Esophagus (tissue), 2 donors: Measurements from ENCODE around the gene RAD51B. TPM values are rescaled to one million over a fixed set of nuclear protein-coding genes. Genes with fewer than 3 reads are reported as not detected.
A peak's percentile ranks its signal among the peaks of the same experiment; 100 is the strongest.

Experiments
- H3K27ac ChIP-seq, 2 donors: one replicate each; pipeline ENCODE4 v1.5.1; 2013; ENCODE audit warnings: low read depth in 2 of 2, mild to moderate bottlenecking in 2 of 2, inconsistent platforms in 1 of 2, low read length in 1 of 2, moderate library complexity in 1 of 2
- H3K27me3 ChIP-seq, 2 donors: one replicate each; pipeline ENCODE4 v1.6.1; 2013; ENCODE audit warnings: low read length in 2 of 2, control low read depth in 1 of 2, mild to moderate bottlenecking in 1 of 2; ENCODE audit not compliant: insufficient read depth in 2 of 2, control insufficient read depth in 1 of 2
- H3K36me3 ChIP-seq, 2 donors: one replicate each; pipeline ENCODE4 v1.6.1; 2013; ENCODE audit warnings: low read length in 1 of 2; ENCODE audit not compliant: control insufficient read depth in 2 of 2, insufficient read depth in 2 of 2
- H3K4me1 ChIP-seq, 2 donors: one replicate each; pipeline ENCODE4 v1.6.1; 2013; ENCODE audit warnings: low read length in 1 of 2; ENCODE audit not compliant: control insufficient read depth in 2 of 2, insufficient read depth in 2 of 2
- H3K4me3 ChIP-seq, 2 donors: one replicate each; pipeline ENCODE4 v1.5.1; 2013; ENCODE audit warnings: low read length in 2 of 2, mild to moderate bottlenecking in 2 of 2, low read depth in 1 of 2, moderate library complexity in 1 of 2
- H3K9me3 ChIP-seq, 2 donors: one replicate each; pipeline ENCODE4 v1.6.1; 2013; ENCODE audit warnings: mild to moderate bottlenecking in 2 of 2, low read depth in 1 of 2, low read length in 1 of 2, moderate library complexity in 1 of 2; ENCODE audit not compliant: control insufficient read depth in 2 of 2, insufficient read depth in 1 of 2
- WGBS, 2 donors: extraction: QIAGEN DNeasy Blood & Tissue Kit; methylation state at CpG; one replicate each; pipeline ENCODE4 v1.1.7; 2013; 5-methylcytosine and 5-hydroxymethylcytosine counted together
- polyA plus RNA-seq, 2 donors: library from polyadenylated mRNA; stranded (reverse); fragments of 200-250 nt; gene quantifications; one replicate each; pipeline ENCODE4 v1.2.3, GENCODE V29; 2013
- donor health status: healthy with polysubstance abuse.
- donor health status: Bipolar disorder and iron deficiency.

The RAD51B gene
- polyA plus RNA-seq = 1 to 10 TPM; 3.2 to 4.0 TPM

DNA sequence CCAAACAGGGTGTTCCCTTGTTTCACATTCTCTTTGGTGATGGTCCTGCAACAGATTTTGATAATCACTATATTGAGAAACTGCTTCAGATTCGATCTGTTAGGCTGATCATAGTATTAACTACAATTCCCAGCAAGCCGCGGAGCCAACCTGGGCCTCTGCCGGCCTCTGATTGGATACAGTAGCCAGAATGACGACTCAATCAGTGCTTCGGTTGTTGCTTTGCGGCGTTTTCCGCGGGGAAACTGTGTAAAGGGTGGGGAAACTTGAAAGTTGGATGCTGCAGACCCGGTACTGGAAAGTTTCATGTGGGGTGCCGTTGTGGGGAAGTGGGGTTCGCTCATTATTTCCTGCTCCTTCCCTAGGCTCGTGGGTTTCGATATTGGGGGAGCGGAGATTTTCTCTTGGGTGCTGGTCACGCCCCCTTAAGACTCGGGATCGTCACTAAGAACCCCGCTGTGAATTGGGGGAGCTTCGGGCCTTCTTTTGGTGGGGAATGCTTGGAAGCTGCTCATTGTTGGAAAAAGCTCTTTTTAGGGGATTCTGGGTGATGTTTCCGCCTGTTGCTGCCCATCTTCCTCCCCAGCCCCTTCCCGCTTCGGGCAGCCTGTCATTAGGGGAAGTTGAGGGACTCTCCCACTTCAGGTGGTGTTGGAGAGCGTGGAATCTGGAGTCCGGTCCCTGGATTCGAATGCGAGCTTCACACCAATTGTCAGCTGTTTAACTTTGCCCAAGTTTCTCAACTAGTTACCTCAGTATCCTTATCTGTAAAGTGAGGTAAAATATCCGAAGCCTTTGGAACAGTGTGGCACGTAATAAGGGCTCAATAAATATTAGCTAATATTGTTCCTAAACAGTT is at the start of gene RAD51B:
Gene RAD51B (plus strand): TSS at position 217 of the 859 bp plus-strand sequence.
- H3K4me3 ChIP-seq = peak within 1 kb of the TSS; percentile 63 to 98
- no peaks in the 10 kb centered on the region for H3K9me3 ChIP-seq
- no peaks in the 10 kb centered on the region for H3K36me3 ChIP-seq
- H3K4me1 ChIP-seq = peaks cover 0 to 2% of the 10 kb centered on the region in 2 donors
- peak within 1 kb of the TSS in 1 of 2 donors; percentile 66 for H3K27ac ChIP-seq
- no peaks in the 10 kb centered on the region for H3K27me3 ChIP-seq
- WGBS, 2 donors = 0 to 1% methylated on average over 30 of the region's 30 CpGs

DNA sequence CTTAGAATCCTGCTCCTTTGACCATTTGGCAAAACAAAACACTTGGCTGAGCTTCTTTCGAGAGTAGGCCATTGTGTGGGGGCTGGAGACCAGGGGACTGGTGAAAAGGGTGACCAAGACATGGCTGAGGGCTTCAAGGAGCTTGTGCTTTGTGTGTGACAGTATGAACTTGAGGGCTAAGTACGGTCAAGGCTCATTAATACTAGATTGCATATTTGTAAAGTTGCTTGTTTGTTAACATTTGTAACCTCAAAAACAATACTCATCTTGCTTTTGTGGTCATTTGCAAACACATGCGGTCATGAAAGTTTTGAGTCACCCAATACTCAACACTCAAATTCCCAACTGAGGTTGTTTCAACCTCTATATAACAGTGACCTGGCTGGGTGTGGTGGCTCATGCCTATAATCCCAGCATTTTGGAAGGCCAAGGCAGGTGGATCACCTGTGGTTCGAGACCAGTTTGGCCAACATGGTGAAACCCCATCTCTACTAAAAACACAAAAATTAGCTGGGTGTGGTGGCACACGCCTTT is 45.7 kb upstream of the RAD51B start:
- H3K9me3 ChIP-seq = no peaks in the 10 kb centered on the region
- H3K4me1 ChIP-seq = peaks cover 4% of the 10 kb centered on the region in 2 donors
- no peaks in the 10 kb centered on the region for H3K27me3 ChIP-seq
- no peak overlapping the region for H3K4me3 ChIP-seq
- H3K27ac ChIP-seq = peak overlapping the region in 1 of 2 donors; percentile 42
- WGBS, 2 donors = 81 to 93% methylated on average over 5 of the region's 5 CpGs
- H3K36me3 ChIP-seq = peaks cover 3 to 34% of the 10 kb centered on the region in 2 donors

DNA sequence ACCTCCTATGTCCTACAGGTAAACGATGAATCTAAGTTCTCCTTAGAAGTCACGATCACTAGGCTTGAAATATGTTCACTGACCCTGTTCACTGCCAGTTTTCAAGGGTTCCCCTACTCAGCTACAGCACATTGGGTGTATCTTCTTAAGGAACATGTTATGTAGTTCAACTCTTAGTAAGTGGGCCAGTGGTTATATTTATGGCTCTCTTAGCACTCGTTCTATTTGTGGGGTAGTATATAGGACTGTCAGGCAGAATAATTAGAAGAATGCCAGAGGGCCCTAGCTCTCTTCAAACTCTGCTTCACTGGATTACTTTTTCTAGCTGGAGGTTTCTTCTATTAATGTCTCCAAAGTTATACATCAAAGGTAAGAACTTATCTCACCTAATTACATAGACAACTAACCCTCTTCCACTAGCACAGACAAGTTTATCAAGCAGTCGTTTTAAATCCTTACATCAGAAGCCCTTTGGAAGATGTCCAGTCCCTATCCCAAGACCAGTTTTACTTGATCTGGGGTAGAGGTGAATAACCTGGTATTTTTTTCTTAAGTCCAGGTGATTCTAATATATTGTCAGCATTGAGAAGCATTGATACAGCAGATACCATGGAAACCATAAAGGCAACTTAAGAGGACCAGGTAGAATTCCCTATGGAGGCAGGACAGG is 42.8 kb upstream of the RAD51B start:
- no peaks in the 10 kb centered on the region for H3K27me3 ChIP-seq
- peaks cover 3 to 40% of the 10 kb centered on the region in 2 donors for H3K36me3 ChIP-seq
- H3K9me3 ChIP-seq = no peaks in the 10 kb centered on the region
- no peak overlapping the region for H3K27ac ChIP-seq
- peaks cover 4% of the 10 kb centered on the region in 2 donors for H3K4me1 ChIP-seq
- 70 to 75% methylated on average over 4 of the region's 4 CpGs for WGBS, 2 donors
- no peak overlapping the region for H3K4me3 ChIP-seq

DNA sequence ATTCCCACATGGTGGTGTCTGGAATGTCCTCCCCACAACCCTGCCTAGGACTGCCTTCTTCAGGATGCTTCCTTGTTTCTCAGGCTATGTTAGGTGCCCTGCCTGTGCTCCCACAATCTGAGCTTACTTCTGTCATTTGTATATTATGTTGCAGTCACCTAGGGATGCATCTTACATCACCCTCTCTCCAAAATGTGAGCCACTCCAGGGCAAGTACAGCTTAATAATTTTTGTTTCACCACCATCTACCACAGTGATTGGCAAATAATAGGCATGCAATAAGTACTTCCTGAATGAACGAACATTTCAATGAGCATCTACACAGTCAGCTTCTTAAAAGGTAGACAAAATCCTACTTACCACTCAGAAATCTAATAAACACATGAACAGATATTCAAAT is 40.8 kb upstream of the RAD51B start:
- no peaks in the 10 kb centered on the region for H3K27me3 ChIP-seq
- 84 to 89% methylated on average over 1 of the region's 1 CpG for WGBS, 2 donors
- H3K4me1 ChIP-seq = peaks cover 3 to 4% of the 10 kb centered on the region in 2 donors
- no peak overlapping the region for H3K27ac ChIP-seq
- H3K4me3 ChIP-seq = no peak overlapping the region
- H3K9me3 ChIP-seq = no peaks in the 10 kb centered on the region
- H3K36me3 ChIP-seq = peaks cover 14 to 45% of the 10 kb centered on the region in 2 donors

DNA sequence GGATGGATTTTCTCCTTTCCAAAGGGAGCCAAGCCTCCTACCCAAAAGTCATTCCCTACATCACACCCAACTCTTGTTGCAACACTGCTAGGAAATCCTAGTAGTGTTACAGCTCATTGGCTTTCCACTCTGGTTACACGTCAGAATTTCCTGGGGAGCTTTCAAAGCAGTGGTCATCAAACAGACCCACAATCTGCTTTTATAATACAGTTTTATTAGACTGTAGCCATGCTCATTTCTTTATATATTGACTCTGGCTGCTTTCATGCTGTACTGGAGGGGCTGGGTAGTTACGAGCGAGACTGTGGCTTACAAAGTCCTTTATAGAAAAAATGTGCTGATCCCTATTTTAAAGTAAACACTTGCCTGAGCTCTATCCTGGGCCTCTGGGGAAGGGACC is 37.5 kb upstream of the RAD51B start:
- Histone ChIP-seq H3K9me3 (no peaks in the 10 kb centered on the region), H3K4me3 (no peak overlapping the region), H3K4me1 (peaks cover 0 to 4% of the 10 kb centered on the region in 2 donors), H3K27me3 (no peaks in the 10 kb centered on the region), H3K36me3 (peaks cover 18 to 43% of the 10 kb centered on the region in 2 donors), H3K27ac (no peak overlapping the region)
- WGBS, 2 donors = 57 to 92% methylated on average over 3 of the region's 3 CpGs

DNA sequence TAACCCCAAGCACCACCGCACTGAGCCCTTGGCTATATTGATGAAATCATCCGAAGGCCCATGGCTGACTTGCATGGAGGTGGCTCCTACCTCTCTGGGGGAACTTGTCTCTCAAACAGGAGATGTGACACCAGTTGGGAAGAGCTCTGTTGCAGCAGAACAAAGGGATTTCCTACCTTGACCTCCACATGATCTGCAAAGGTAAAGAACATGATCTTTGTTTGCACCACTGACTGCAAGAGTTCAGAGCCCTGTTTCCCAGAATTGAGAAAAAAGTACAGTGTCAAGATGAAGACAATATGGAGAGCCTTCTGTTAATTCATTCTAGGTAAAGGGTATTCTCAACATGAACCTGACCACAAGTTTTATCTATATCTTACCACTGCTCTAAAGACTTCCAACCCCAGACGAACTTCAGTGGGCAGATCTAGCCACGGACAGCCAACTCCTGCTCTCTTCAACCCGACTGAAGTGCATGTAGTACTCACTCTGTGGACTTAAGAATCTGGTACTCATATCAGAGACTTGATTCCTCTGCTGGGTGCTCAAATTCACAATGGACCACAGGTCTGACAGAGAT is 35.2 kb upstream of the RAD51B start:
- WGBS, 2 donors = 93% methylated on average over 5 of the region's 5 CpGs
- Histone ChIP-seq H3K4me1 (no peaks in the 10 kb centered on the region), H3K9me3 (no peaks in the 10 kb centered on the region), H3K27me3 (no peaks in the 10 kb centered on the region), H3K4me3 (no peak overlapping the region), H3K27ac (no peak overlapping the region), H3K36me3 (peaks cover 28 to 43% of the 10 kb centered on the region in 2 donors)

DNA sequence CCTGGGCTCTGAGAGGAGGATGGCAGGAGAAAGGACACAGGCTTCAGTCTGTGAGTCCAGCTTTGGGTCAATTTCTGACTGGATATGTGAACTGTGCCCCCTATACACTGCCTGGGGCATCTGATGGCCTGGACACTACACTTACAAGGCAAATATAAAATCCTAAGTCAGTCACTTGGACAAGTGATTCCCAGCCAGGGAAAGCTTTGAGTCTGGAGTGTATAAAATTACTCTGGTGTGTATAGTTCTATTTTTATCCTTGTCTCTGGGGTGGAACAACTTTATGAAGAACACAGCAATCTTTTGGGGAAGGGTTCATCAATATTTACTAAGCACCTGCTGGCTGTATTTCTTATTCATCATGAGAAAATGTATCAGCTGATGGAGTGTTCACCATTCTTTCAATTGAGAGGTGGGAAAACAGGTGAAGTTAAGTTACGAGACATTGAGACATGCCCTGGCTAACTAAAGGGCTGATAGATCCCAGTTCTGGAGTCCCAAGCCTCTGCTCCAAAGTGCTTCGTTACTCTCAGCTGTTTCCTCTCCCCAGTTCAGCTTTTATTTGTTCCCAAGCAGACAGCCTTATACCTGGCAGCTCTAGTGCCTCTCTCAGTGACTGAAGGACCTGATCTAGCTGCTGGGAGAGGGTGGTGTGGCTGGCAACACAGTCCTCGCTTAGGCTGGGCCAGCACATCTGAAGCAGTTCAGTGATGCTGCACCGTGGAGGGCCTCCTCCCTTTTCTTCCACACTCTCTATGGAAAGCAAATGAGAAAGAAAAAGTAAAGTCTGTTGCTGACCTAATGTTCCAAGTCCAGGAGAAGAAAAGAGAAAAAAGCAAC is 34.1 kb upstream of the RAD51B start:
- H3K27ac ChIP-seq = no peak overlapping the region
- H3K36me3 ChIP-seq = peaks cover 34 to 47% of the 10 kb centered on the region in 2 donors
- no peaks in the 10 kb centered on the region for H3K27me3 ChIP-seq
- H3K4me3 ChIP-seq = no peak overlapping the region
- 91 to 97% methylated on average over 4 of the region's 4 CpGs for WGBS, 2 donors
- no peaks in the 10 kb centered on the region for H3K9me3 ChIP-seq
- H3K4me1 ChIP-seq = no peaks in the 10 kb centered on the region

DNA sequence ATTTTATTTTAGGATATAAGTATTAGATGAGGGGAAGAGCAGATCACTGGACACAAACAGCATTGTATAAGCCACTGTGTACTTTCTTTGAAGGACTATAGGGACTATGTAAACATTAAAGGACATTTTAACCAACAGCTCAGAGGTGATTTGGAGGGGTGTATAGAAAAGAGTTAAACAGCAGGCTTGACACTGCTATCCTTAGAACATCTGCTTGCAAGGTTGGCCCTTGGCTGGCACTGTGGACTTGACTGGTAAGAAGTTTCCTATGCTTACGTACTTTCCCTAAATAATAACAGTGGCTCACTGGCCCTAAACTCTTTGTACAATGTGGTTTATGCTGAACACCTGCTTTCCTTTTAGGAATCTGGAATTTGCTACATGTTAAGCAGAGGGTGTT is 31.9 kb upstream of the RAD51B start:
- Histone ChIP-seq H3K4me1 (no peaks in the 10 kb centered on the region), H3K27me3 (no peaks in the 10 kb centered on the region), H3K4me3 (no peak overlapping the region), H3K27ac (no peak overlapping the region), H3K36me3 (peaks cover 29 to 38% of the 10 kb centered on the region in 2 donors), H3K9me3 (no peaks in the 10 kb centered on the region)
- WGBS, 2 donors = 89 to 97% methylated on average over 1 of the region's 1 CpG

DNA sequence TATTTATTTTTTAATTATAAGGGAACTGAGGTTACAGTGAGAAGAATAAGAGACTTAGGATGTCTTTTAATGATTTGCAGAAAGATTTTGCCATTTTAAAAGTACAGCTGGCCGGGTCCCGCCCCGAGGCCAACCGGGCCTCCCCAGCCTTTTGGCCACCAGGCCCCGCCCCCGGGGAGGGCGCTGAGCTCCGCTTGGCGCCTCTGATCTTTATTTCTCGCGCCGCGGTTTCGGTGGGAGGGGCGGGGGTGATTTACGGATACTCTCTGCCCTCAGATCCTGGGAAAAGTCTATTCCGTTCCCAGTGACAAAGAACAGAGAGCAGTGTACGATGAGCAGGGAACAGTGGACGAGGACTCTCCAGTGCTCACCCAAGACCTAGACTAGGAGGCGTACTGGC is 20.8 kb upstream of the RAD51B start:
- WGBS, 2 donors = 90 to 95% methylated on average over 20 of the region's 20 CpGs
- peaks cover 23 to 34% of the 10 kb centered on the region in 2 donors for H3K36me3 ChIP-seq
- H3K27me3 ChIP-seq = no peaks in the 10 kb centered on the region
- H3K27ac ChIP-seq = no peak overlapping the region
- H3K4me3 ChIP-seq = no peak overlapping the region
- H3K4me1 ChIP-seq = no peaks in the 10 kb centered on the region
- no peaks in the 10 kb centered on the region for H3K9me3 ChIP-seq
